GM12872 (cell line): Measurements from ENCODE around the gene CYBRD1.
A peak's percentile ranks its signal among the peaks of the same experiment; 100 is the strongest.

ENCODE experiments used
- TF ChIP-seq, protein P1 (sequence below): IDR thresholded peaks from 3 replicates; pipeline ENCODE4 v1.5.1; 2011; ENCODE audit warnings: low read depth, mild to moderate bottlenecking, low read length, moderate library complexity; ENCODE audit not compliant: insufficient read depth

Gene CYBRD1, protein sequence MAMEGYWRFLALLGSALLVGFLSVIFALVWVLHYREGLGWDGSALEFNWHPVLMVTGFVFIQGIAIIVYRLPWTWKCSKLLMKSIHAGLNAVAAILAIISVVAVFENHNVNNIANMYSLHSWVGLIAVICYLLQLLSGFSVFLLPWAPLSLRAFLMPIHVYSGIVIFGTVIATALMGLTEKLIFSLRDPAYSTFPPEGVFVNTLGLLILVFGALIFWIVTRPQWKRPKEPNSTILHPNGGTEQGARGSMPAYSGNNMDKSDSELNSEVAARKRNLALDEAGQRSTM

DNA sequence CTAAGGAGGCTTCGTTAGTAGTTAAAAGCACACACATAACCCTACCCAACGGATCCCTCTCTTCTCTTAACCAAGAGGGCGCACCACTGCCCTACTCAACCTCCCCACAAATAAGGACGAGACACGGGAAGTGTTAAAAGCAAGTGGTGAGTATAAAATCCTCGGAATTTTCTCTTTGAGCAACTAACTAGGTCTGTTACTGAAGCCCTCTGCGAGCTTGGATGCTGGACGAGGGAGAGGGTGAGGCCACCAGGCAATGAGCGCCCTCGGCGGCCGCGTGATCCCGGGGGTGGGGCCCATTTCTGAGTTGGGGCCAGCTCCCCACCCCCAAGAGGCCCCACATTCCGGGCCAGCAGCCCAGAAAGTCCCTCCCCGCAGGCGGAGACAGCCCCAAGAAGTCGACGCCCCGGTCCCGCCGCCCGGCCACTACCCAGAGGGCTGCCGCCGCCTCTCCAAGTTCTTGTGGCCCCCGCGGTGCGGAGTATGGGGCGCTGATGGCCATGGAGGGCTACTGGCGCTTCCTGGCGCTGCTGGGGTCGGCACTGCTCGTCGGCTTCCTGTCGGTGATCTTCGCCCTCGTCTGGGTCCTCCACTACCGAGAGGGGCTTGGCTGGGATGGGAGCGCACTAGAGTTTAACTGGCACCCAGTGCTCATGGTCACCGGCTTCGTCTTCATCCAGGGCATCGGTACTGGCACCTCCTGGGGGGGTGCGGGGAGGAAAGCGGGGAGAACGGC is at the start of gene CYBRD1:
Gene CYBRD1, plus strand, starts transcription at position 423 of the 736 bp plus-strand sequence. Its CDS starts 72 bp downstream, at position 495.
- TF ChIP-seq, protein P1, sequence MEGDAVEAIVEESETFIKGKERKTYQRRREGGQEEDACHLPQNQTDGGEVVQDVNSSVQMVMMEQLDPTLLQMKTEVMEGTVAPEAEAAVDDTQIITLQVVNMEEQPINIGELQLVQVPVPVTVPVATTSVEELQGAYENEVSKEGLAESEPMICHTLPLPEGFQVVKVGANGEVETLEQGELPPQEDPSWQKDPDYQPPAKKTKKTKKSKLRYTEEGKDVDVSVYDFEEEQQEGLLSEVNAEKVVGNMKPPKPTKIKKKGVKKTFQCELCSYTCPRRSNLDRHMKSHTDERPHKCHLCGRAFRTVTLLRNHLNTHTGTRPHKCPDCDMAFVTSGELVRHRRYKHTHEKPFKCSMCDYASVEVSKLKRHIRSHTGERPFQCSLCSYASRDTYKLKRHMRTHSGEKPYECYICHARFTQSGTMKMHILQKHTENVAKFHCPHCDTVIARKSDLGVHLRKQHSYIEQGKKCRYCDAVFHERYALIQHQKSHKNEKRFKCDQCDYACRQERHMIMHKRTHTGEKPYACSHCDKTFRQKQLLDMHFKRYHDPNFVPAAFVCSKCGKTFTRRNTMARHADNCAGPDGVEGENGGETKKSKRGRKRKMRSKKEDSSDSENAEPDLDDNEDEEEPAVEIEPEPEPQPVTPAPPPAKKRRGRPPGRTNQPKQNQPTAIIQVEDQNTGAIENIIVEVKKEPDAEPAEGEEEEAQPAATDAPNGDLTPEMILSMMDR = peak; percentile 27; the same call in 1 of the 3 replicates

DNA sequence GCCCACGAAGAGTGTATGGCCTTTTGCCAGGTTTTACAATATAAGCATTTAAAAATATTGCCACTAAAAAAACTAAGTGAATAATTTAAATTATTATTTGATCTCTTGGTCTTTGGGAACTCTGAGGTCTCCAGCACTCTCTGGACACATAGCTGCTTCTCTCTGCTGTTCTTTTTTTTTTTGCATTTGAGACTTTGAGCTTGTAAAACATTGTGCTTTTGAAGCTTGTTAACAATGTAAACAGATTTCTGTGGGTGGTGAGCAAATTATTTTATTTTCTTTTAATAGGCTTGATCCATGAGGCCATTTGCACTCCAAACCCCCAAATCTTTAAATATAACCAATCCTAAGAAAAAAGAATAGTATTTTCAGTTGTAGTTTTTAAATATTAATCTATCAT is 46.3 kb upstream of the CYBRD1 start:
- TF ChIP-seq, protein P1 = no peak

DNA sequence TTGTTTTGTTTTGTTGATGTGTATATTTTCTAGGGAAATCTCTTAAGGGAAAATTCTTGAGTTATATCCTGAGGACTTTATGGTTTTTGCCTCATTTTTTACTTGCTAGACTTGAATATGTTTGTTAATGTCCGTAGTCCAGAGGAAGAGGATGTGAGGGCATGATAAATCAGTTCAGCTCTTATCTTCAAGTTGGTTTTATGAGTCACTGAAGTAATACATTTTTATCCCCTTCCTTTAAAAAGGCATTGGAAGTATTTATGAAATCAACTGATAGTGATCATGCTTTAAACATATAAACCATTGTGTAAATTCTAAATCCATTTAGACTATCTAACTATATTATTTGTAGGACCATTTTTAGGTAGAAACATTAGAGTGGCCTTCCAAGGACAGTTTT is 43.9 kb upstream of the CYBRD1 start:
- TF ChIP-seq, protein P1 = no peak

DNA sequence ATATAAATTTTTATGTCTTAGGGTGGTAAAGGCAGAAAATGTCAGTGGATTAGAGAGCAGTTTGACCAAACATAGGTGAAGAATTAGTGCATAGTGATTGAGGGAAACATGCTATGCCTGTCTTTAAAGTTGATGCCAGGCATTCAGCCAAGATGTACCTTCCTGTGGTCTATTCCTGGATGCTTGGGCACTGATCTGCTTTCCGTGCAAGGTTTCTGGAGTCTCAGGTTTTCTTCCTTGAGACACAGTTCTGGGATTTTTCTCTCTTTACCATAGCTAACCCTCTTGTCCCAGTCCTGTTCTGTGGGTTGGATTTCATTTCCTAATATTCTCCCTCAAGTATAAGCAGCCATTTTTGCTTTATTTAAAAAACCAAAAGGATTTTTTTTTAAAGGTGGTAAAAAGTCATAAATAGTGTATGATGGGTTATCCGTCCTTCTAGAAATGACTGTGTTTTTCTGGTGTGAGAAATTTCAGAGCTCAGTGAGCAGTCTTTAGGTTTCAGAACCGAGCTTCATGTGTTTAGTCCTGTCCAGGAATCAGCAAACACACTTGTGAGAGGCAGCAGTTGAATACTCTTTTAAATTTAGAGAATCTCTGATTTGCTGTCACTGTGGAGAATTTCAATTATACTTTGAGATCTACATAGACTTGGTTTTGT is 43.0 kb upstream of the CYBRD1 start:
- TF ChIP-seq, protein P1 = no peak

DNA sequence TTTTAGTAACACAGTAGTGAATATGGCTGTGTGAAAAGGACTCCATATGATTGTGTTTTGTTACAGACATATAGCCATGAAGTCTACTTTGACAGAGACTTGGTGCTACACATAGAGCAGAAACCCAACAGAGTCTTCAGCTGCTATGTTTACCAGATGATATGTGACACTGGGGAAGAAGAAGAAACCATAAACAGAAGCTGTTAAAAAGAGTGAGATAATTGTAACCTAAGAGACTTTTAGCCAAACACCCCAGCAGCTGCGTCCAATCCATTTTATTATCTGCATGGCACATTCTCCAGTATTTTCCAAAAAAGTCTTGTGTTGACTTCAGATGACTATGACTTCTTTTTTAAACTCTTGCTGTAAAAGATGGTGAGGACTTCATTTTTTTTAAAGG is 41.4 kb upstream of the CYBRD1 start:
- TF ChIP-seq, protein P1 = no peak

DNA sequence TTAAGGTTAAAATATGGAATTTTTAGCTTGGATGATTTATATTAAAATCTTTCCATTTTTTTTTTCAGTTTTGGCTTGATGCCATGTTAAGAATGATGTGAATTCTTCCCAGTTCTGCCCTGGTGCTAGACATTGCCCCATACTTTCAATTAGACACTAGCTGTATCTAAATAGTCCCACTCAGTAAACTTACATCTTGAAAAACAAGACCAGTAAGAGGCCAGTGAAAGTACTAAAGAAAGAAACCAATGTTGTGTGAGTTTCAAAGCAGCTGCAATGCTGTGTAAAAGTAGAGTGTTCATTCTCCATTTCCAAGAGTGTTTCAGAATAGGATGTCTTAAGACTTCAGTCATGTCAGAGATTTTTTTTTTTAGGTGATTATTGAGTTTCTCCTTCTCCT is 40.0 kb upstream of the CYBRD1 start:
- TF ChIP-seq, protein P1 = no peak

DNA sequence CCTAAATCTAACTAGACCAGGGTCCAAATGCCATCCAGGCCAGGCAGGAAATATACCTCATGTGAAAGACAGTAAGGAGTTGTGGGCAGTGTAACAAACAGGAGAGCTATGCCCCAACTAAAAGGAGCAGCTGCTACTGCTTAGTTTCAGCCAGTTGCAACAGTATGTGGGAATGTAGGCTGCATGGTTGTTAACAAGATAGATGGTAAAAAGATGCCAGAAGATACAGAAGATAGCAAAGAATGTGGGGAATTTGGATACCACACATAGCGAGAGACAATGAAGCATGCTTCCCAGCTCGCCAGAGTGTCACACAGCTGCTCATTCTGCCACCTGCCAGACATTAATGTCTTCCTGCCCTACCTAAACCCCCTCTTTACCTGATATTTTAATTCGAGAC is 39.4 kb upstream of the CYBRD1 start:
- TF ChIP-seq, protein P1 = no peak
